HCT116 (cell line): Measurements from ENCODE around the gene KRT6C. TPM values are rescaled to one million over a fixed set of nuclear protein-coding genes. Genes with fewer than 3 reads are reported as not detected.

Source experiments
- ATAC-seq: fragments of 200-7000 bp; cut with Tn5 transposase; 2 replicates; pipeline ENCODE4 v1.9.1; 2020; ENCODE audit warnings: mild to moderate bottlenecking, moderate library complexity
- BruUV-seq: library from RNA; stranded (reverse); fragments of 400-500 nt; replicated peaks from 2 replicates; lab custom pipeline; 2021; lab: Mats Ljungman, UMichigan
- CTCF ChIA-PET: fragments of 300-600 bp; sonication (Branson Sonifier 250); formaldehyde crosslinking; loops from one replicate; lab custom pipeline; 2021; ENCODE audit warnings: antibody characterized with exemption; lab: Charles Lee
- POLR2A ChIA-PET: fragments of 300-600, 350-600 bp; sonication (Branson Sonifier 250); formaldehyde crosslinking; loops from one replicate; lab custom pipeline; 2021; ENCODE audit warnings: antibody characterized with exemption; lab: Charles Lee
- RAD21 ChIA-PET, 2 experiments: fragments of 300-600 bp; sonication (Branson Sonifier 250); formaldehyde crosslinking; loops; one replicate each; lab custom pipeline; 2023; ENCODE audit warnings: low total read pairs in 2 of 2; ENCODE audit not compliant: uncharacterized antibody in 2 of 2, unreplicated experiment in 2 of 2, low non-redundant PET in 1 of 2; lab: Charles Lee
- DNase-seq: peaks from one replicate; pipeline ENCODE4 v3.0.0-alpha.2; 2010; ENCODE audit warnings: low read depth, low spot score
- H2AFZ ChIP-seq: fragments of 200-600 bp; shearing (Covaris generic), sonication (generic); 2 replicates; pipeline ENCODE4 v1.6.1; 2017; ENCODE audit warnings: low read depth, mixed run types, mixed read lengths, antibody characterized with exemption, low read length; ENCODE audit not compliant: poor library complexity, severe bottlenecking
- H3K27ac ChIP-seq: 2 replicates; pipeline ENCODE4 v1.5.1; 2012; ENCODE audit warnings: low read depth, low read length
- H3K27me3 ChIP-seq: fragments of 200-600 bp; sonication (generic); 2 replicates; pipeline ENCODE4 v1.6.1; 2016; ENCODE audit warnings: mixed run types, low read length, mixed read lengths; ENCODE audit not compliant: insufficient read depth
- H3K36me3 ChIP-seq, 2 experiments: fragments of 200-500 bp in 1 of 2; fragments of 200-600 bp in 1 of 2; sonication (Bioruptor generic) in 1 of 2; sonication (generic) in 1 of 2; 2 replicates each; pipeline versions ENCODE4 v1.5.1 to v1.6.1; 2014 to 2016; ENCODE audit warnings: low read length in 2 of 2, inconsistent platforms in 1 of 2, mixed read lengths in 1 of 2, mixed run types in 1 of 2; ENCODE audit not compliant: insufficient read depth in 2 of 2, control insufficient read depth in 1 of 2
- H3K4me1 ChIP-seq, 2 experiments: fragments of 200-600 bp in 1 of 2; sonication (generic) in 1 of 2; 2 replicates each; pipeline versions ENCODE4 v1.5.1 to v1.6.1; 2012 to 2017; ENCODE audit warnings: low read length in 2 of 2, inconsistent platforms in 1 of 2, mild to moderate bottlenecking in 1 of 2, mixed read lengths in 1 of 2, mixed run types in 1 of 2, moderate library complexity in 1 of 2; ENCODE audit not compliant: insufficient read depth in 2 of 2, control insufficient read depth in 1 of 2
- H3K4me2 ChIP-seq: fragments of 200-600 bp; sonication (generic); 2 replicates; pipeline ENCODE4 v1.6.1; 2017; ENCODE audit warnings: mixed run types, low read length, mixed read lengths
- H3K4me3 ChIP-seq, 2 experiments: fragments of 200-600 bp in 1 of 2; sonication (generic) in 1 of 2; replicated peaks in 1 of 2; 2 replicates each; pipeline ENCODE4 v1.5.1; 2011 to 2016; ENCODE audit warnings: low read length in 2 of 2, control low read depth in 1 of 2, low read depth in 1 of 2, mild to moderate bottlenecking in 1 of 2, mixed read lengths in 1 of 2, mixed run types in 1 of 2
- H3K79me2 ChIP-seq: fragments of 200-600 bp; sonication (generic); 2 replicates; pipeline ENCODE4 v1.6.1; 2017; ENCODE audit warnings: mild to moderate bottlenecking, mixed run types, low read length, moderate library complexity, mixed read lengths; ENCODE audit not compliant: insufficient read depth
- H3K9ac ChIP-seq: fragments of 200-600 bp; sonication (generic); 2 replicates; pipeline ENCODE4 v1.6.1; 2016; ENCODE audit warnings: low read length, mixed read lengths
- H3K9me2 ChIP-seq: fragments of 200-600 bp; sonication (generic), shearing (Covaris generic); 2 replicates; pipeline ENCODE4 v1.6.1; 2017; ENCODE audit warnings: mixed run types, mild to moderate bottlenecking, moderate library complexity; ENCODE audit not compliant: insufficient read depth
- H3K9me3 ChIP-seq, 2 experiments: fragments of 200-500 bp in 1 of 2; fragments of 200-600 bp in 1 of 2; sonication (Bioruptor generic) in 1 of 2; sonication (generic) in 1 of 2; 2 replicates each; pipeline ENCODE4 v1.6.1; 2014 to 2017; ENCODE audit warnings: low read length in 2 of 2, mixed read lengths in 2 of 2, inconsistent platforms in 1 of 2, low read depth in 1 of 2, mild to moderate bottlenecking in 1 of 2, mixed run types in 1 of 2, moderate library complexity in 1 of 2; ENCODE audit not compliant: control insufficient read depth in 1 of 2, insufficient read depth in 1 of 2
- H4K20me1 ChIP-seq: fragments of 200-600 bp; sonication (generic), shearing (Covaris generic); 2 replicates; pipeline ENCODE4 v1.6.1; 2017; ENCODE audit warnings: mixed run types, mild to moderate bottlenecking, moderate library complexity; ENCODE audit not compliant: insufficient read depth
- ATF3 ChIP-seq: IDR thresholded peaks from 2 replicates; pipeline ENCODE4 v1.6.1; 2012
- CBX3 ChIP-seq: IDR thresholded peaks from 2 replicates; pipeline ENCODE4 v1.6.1; 2012; ENCODE audit warnings: low read depth
- CEBPB ChIP-seq: IDR thresholded peaks from 2 replicates; pipeline ENCODE4 v1.6.1; 2012; ENCODE audit warnings: low read depth
- EGR1 ChIP-seq: IDR thresholded peaks from 2 replicates; pipeline ENCODE4 v1.6.1; 2012; ENCODE audit warnings: low read depth
- ELF1 ChIP-seq: IDR thresholded peaks from 2 replicates; pipeline ENCODE4 v1.6.1; 2012; ENCODE audit warnings: low read depth, borderline replicate concordance
- EZH2 ChIP-seq: fragments of 200-600 bp; sonication (generic); IDR thresholded peaks from 2 replicates; pipeline ENCODE4 v1.6.1; 2017; ENCODE audit warnings: antibody characterized with exemption, mixed run types
- EZH2phosphoT487 ChIP-seq: fragments of 200-600 bp; IDR thresholded peaks from 2 replicates; pipeline ENCODE4 v1.6.1; 2018; ENCODE audit warnings: antibody characterized with exemption, borderline replicate concordance
- FOSL1 ChIP-seq: IDR thresholded peaks from 2 replicates; pipeline ENCODE4 v1.6.1; 2012; ENCODE audit warnings: low read depth
- JUND ChIP-seq: IDR thresholded peaks from 2 replicates; pipeline ENCODE4 v1.6.1; 2012
- POLR2A ChIP-seq: IDR thresholded peaks from 2 replicates; pipeline ENCODE4 v1.7.0; 2011; ENCODE audit warnings: borderline replicate concordance; ENCODE audit not compliant: insufficient read depth, insufficient read length; ENCODE audit errors: extremely low read depth
- SIN3A ChIP-seq: IDR thresholded peaks from 2 replicates; pipeline ENCODE4 v1.6.1; 2012; ENCODE audit warnings: low read depth
- SRF ChIP-seq: IDR thresholded peaks from 2 replicates; pipeline ENCODE4 v1.6.1; 2012; ENCODE audit warnings: low read depth
- TCF7L2 ChIP-seq: IDR thresholded peaks from 2 replicates; pipeline ENCODE4 v1.7.0; 2011; ENCODE audit warnings: borderline replicate concordance, inconsistent platforms; ENCODE audit not compliant: insufficient read depth, insufficient read length; ENCODE audit errors: extremely low read depth
- ZBTB33 ChIP-seq: IDR thresholded peaks from 2 replicates; pipeline ENCODE4 v1.6.1; 2011; ENCODE audit warnings: mild to moderate bottlenecking, low read length, moderate library complexity; ENCODE audit not compliant: insufficient replicate concordance; ENCODE audit errors: extremely low read depth
- ZFX ChIP-seq: fragments of 450-650 bp; IDR thresholded peaks from 2 replicates; pipeline ENCODE4 v1.6.1; 2017
- ZNF274 ChIP-seq: fragments of 200-500 bp; sonication (Bioruptor generic); IDR thresholded peaks from 2 replicates; pipeline ENCODE4 v1.6.1; 2014; ENCODE audit warnings: mild to moderate bottlenecking, low read depth, low read length, inconsistent platforms
- intact Hi-C: fragments of 100-400 bp; cut with micrococcal nuclease; formaldehyde crosslinking; loops from 2 replicates; pipeline ENCODE4 v1.10.0; 2022
- total RNA-seq: library from RNA; stranded (reverse); gene quantifications from one replicate; pipeline ENCODE4 v1.2.1, GENCODE V29; 2021; ENCODE audit not compliant: unreplicated experiment
- TF ChIP-seq, protein P1 (sequence below): IDR thresholded peaks from 2 replicates; pipeline ENCODE4 v1.6.1; 2012; ENCODE audit warnings: low read depth

KRT6C gene
- total RNA-seq, 1 experiment from 2014 or later = not detected

- DNase-seq = no peak
- no peak within 1 kb of the TSS for H3K27ac ChIP-seq
Observed at GRCh38 chr12:52434081-52434733, 39.4 kb downstream of the KRT6C start, which contains the start of gene KRT75. Gene KRT75 (minus strand): TSS chr12:52434371. CDS start chr12:52434304, 67 bp downstream.

More at GRCh38 chr12:52434081-52434733, 39.4 kb downstream of the KRT6C start, which contains the start of gene KRT75:
- Histone ChIP-seq H3K79me2 (no peaks in the 10 kb centered on the region), H2AFZ (no peak within 1 kb of the TSS), H3K4me3 (no peak within 1 kb of the TSS), H3K9me3 (no peaks in the 10 kb centered on the region), H3K4me1 (peaks cover 0 to 38% of the 10 kb centered on the region in 2 experiments; a peak in 2 of 4 replicates), H3K36me3 (no peaks in the 10 kb centered on the region), H3K9me2 (no peaks in the 10 kb centered on the region), H4K20me1 (no peaks in the 10 kb centered on the region), H3K27me3 (no peaks in the 10 kb centered on the region; the same call in 1 of the 2 replicates), H3K4me2 (no peak within 1 kb of the TSS), H3K9ac (no peak within 1 kb of the TSS)
- intact Hi-C loops = no loop called here
- TF ChIP-seq EGR1 = no peak
- TF ChIP-seq ATF3 = no peak
- TF ChIP-seq CEBPB = no peak
- TF ChIP-seq EZH2 = no peak
- no peak for TF ChIP-seq TCF7L2
- TF ChIP-seq, protein P1, sequence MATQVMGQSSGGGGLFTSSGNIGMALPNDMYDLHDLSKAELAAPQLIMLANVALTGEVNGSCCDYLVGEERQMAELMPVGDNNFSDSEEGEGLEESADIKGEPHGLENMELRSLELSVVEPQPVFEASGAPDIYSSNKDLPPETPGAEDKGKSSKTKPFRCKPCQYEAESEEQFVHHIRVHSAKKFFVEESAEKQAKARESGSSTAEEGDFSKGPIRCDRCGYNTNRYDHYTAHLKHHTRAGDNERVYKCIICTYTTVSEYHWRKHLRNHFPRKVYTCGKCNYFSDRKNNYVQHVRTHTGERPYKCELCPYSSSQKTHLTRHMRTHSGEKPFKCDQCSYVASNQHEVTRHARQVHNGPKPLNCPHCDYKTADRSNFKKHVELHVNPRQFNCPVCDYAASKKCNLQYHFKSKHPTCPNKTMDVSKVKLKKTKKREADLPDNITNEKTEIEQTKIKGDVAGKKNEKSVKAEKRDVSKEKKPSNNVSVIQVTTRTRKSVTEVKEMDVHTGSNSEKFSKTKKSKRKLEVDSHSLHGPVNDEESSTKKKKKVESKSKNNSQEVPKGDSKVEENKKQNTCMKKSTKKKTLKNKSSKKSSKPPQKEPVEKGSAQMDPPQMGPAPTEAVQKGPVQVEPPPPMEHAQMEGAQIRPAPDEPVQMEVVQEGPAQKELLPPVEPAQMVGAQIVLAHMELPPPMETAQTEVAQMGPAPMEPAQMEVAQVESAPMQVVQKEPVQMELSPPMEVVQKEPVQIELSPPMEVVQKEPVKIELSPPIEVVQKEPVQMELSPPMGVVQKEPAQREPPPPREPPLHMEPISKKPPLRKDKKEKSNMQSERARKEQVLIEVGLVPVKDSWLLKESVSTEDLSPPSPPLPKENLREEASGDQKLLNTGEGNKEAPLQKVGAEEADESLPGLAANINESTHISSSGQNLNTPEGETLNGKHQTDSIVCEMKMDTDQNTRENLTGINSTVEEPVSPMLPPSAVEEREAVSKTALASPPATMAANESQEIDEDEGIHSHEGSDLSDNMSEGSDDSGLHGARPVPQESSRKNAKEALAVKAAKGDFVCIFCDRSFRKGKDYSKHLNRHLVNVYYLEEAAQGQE = no peak
- no peak for TF ChIP-seq ELF1
- no peak for TF ChIP-seq EZH2phosphoT487
- TF ChIP-seq POLR2A = no peak
- TF ChIP-seq JUND = no peak
- TF ChIP-seq CBX3 = no peak
- no peak for TF ChIP-seq SIN3A
- TF ChIP-seq ZFX = no peak
- TF ChIP-seq FOSL1 = no peak
- no peak for TF ChIP-seq SRF
- TF ChIP-seq ZBTB33 = no peak
- TF ChIP-seq ZNF274 = no peak
- RAD21 ChIA-PET = no interaction called here
- CTCF ChIA-PET = interaction anchor here (1.8 kb wide), 1 partner anchor 436 kb away, joined by 3 read pairs; no protein-coding TSS in a partner anchor
- ATAC-seq = no peak
- BruUV-seq = no TSS peak
- POLR2A ChIA-PET = no interaction called here
